Epithelial cell of proximal tubule (primary cell): ENCODE measurements around the gene CAPN15. TPM values are rescaled to one million over a fixed set of nuclear protein-coding genes. Genes with fewer than 3 reads are reported as not detected.

Experiments used
- DNase-seq: peaks from one replicate; pipeline ENCODE4 v3.0.0-alpha.2; 2011; ENCODE audit warnings: low read depth
- H3K4me3 ChIP-seq: 2 replicates; pipeline ENCODE4 v1.5.1; 2011; ENCODE audit warnings: low read depth, mild to moderate bottlenecking, low read length
- total RNA-seq: library from RNA; depleted of rRNA; stranded (reverse); fragments of >200 nt; gene quantifications from 2 replicates; pipeline ENCODE4 v1.2.3, GENCODE V29; 2015
- TF ChIP-seq, protein P1 (sequence below): conservative IDR thresholded peaks from 2 replicates; pipeline ENCODE4 v1.5.1; 2012; ENCODE audit warnings: low read depth, mild to moderate bottlenecking, low read length

The CAPN15 gene
- total RNA-seq, 1 donor from 2014 or later = 54.4 TPM

GRCh38 chr16:508884-509736, 18.4 kb upstream of the CAPN15 start:
- TF ChIP-seq, protein P1, sequence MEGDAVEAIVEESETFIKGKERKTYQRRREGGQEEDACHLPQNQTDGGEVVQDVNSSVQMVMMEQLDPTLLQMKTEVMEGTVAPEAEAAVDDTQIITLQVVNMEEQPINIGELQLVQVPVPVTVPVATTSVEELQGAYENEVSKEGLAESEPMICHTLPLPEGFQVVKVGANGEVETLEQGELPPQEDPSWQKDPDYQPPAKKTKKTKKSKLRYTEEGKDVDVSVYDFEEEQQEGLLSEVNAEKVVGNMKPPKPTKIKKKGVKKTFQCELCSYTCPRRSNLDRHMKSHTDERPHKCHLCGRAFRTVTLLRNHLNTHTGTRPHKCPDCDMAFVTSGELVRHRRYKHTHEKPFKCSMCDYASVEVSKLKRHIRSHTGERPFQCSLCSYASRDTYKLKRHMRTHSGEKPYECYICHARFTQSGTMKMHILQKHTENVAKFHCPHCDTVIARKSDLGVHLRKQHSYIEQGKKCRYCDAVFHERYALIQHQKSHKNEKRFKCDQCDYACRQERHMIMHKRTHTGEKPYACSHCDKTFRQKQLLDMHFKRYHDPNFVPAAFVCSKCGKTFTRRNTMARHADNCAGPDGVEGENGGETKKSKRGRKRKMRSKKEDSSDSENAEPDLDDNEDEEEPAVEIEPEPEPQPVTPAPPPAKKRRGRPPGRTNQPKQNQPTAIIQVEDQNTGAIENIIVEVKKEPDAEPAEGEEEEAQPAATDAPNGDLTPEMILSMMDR = no peak
- no peak for DNase-seq

GRCh38 chr16:510066-510825, 17.3 kb upstream of the CAPN15 start:
- H3K4me3 ChIP-seq = no peak overlapping the region
- TF ChIP-seq, protein P1 = no peak
- DNase-seq = no peak

More at GRCh38 chr16:508884-509736, 18.4 kb upstream of the CAPN15 start:
- no peak overlapping the region for H3K4me3 ChIP-seq

- TF ChIP-seq, protein P1 = no peak
- DNase-seq = no peak
- no peak overlapping the region for H3K4me3 ChIP-seq
Measured at GRCh38 chr16:512802-513201, 14.7 kb upstream of the CAPN15 start.

DNA sequence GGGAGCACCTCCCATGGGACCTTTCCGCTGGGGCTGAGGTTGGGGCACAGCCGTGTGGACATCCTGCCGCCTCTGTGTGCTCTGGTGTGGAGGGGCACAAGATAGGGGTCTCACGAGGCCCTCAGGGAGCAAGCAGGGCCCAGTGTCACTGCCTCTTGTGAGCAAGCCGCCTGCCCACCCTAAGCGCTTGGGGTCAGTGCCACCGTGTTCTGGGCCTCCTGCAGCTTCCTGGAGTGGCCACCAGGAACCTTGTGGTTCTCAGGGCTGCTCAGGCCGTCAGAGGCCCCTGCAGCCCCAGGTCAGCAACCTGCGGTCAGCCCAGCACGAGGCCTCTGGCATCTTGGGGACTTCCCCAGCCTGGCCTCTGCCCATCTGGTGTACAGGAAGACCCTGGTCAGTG, 13.6 kb upstream of the CAPN15 start:
- no peak overlapping the region for H3K4me3 ChIP-seq
- TF ChIP-seq, protein P1 = no peak
- DNase-seq = no peak

- TF ChIP-seq, protein P1 = no peak
- DNase-seq = no peak
Measured at GRCh38 chr16:515175-515938, 12.2 kb upstream of the CAPN15 start.

GRCh38 chr16:515939-516226, 11.6 kb upstream of the CAPN15 start:
- no peak for DNase-seq
- TF ChIP-seq, protein P1 = no peak
- no peak overlapping the region for H3K4me3 ChIP-seq

More at GRCh38 chr16:515175-515938, 12.2 kb upstream of the CAPN15 start:
- H3K4me3 ChIP-seq = no peak overlapping the region
